Neural cell (in vitro differentiated cells): ENCODE measurements around the gene CDKN3. TPM values are rescaled to one million over a fixed set of nuclear protein-coding genes. Genes with fewer than 3 reads are reported as not detected.

ENCODE experiments used
- H2AFZ ChIP-seq: fragments of 200-600, 300-800 bp; sonication (generic), shearing (Covaris generic); 2 replicates; pipeline ENCODE4 v1.6.0; 2014; ENCODE audit warnings: low read depth, mild to moderate bottlenecking, antibody characterized with exemption, low read length, moderate library complexity
- H3F3A ChIP-seq: fragments of 200-600 bp; shearing (Covaris generic); 2 replicates; pipeline ENCODE4 v1.6.1; 2016; ENCODE audit warnings: mild to moderate bottlenecking, moderate library complexity, mixed read lengths, antibody characterized with exemption, low read length; ENCODE audit not compliant: insufficient read depth, poor library complexity, severe bottlenecking
- H3K27ac ChIP-seq: fragments of 200-600, 300-800 bp; sonication (generic), shearing (Covaris generic); 2 replicates; pipeline ENCODE4 v1.5.1; 2014; ENCODE audit warnings: mild to moderate bottlenecking, low read length, moderate library complexity
- H3K27me3 ChIP-seq: fragments of 300-800, 200-600 bp; sonication (generic), shearing (Covaris generic); 2 replicates; pipeline ENCODE4 v1.6.0; 2014; ENCODE audit warnings: mild to moderate bottlenecking, low read depth, low read length, moderate library complexity; ENCODE audit not compliant: insufficient read depth
- H3K36me3 ChIP-seq: fragments of 300-800, 200-600 bp; sonication (generic), shearing (Covaris generic); 2 replicates; pipeline ENCODE4 v1.5.1; 2014; ENCODE audit warnings: mild to moderate bottlenecking, antibody characterized with exemption, low read length, moderate library complexity; ENCODE audit not compliant: insufficient read depth
- H3K4me2 ChIP-seq: fragments of 300-800, 200-600 bp; sonication (generic), shearing (Covaris generic); 2 replicates; pipeline ENCODE4 v1.6.0; 2014; ENCODE audit warnings: mild to moderate bottlenecking, low read length
- H3K4me3 ChIP-seq: fragments of 300-800, 200-600 bp; sonication (generic), shearing (Covaris generic); 2 replicates; pipeline ENCODE4 v1.5.1; 2014; ENCODE audit warnings: mild to moderate bottlenecking, low read length, moderate library complexity
- H3K79me2 ChIP-seq: fragments of 200-600 bp; shearing (Covaris generic); replicated peaks from 2 replicates; pipeline ENCODE4 v1.6.0; 2014; ENCODE audit warnings: mild to moderate bottlenecking, low read length, moderate library complexity; ENCODE audit not compliant: insufficient read depth
- H3K9ac ChIP-seq: fragments of 300-800, 200-600 bp; sonication (generic), shearing (Covaris generic); 2 replicates; pipeline ENCODE4 v1.6.1; 2016; ENCODE audit warnings: mild to moderate bottlenecking, low read length, mixed read lengths
- H3K9me2 ChIP-seq: fragments of 200-600 bp; shearing (Covaris generic); 2 replicates; pipeline ENCODE4 v1.6.1; 2016; ENCODE audit warnings: mild to moderate bottlenecking, low read length, mixed read lengths; ENCODE audit not compliant: insufficient read depth
- H3K9me3 ChIP-seq: fragments of 200-600, 300-800 bp; sonication (generic), shearing (Covaris generic); 2 replicates; pipeline ENCODE4 v1.6.1; 2016; ENCODE audit warnings: mild to moderate bottlenecking, mixed run types, low read length, moderate library complexity, mixed read lengths
- H4K20me1 ChIP-seq: fragments of 200-600 bp; shearing (Covaris generic); 2 replicates; pipeline ENCODE4 v1.6.1; 2016; ENCODE audit warnings: mild to moderate bottlenecking, mixed run types; ENCODE audit not compliant: insufficient read depth
- CTCF ChIP-seq: fragments of 450-650 bp; IDR thresholded peaks from 2 replicates; pipeline ENCODE4 v1.5.1; 2014; ENCODE audit warnings: antibody characterized with exemption, mild to moderate bottlenecking, moderate library complexity; ENCODE audit not compliant: poor library complexity, severe bottlenecking
- EP300 ChIP-seq: fragments of 450-650 bp; conservative IDR thresholded peaks from 2 replicates; pipeline ENCODE4 v1.6.1; 2014; ENCODE audit warnings: antibody characterized with exemption, mild to moderate bottlenecking, moderate library complexity; ENCODE audit not compliant: poor library complexity, severe bottlenecking
- EZH2 ChIP-seq: fragments of 200-600, 300-800 bp; shearing (Covaris generic), sonication (generic); IDR thresholded peaks from 2 replicates; pipeline ENCODE4 v1.6.1; 2014; ENCODE audit warnings: antibody characterized with exemption, low read length, borderline replicate concordance, mild to moderate bottlenecking; ENCODE audit not compliant: insufficient read depth, poor library complexity, severe bottlenecking
- MXI1 ChIP-seq: fragments of 450-650 bp; conservative IDR thresholded peaks from 2 replicates; pipeline ENCODE4 v1.6.1; 2014; ENCODE audit warnings: antibody characterized with exemption, mild to moderate bottlenecking; ENCODE audit not compliant: poor library complexity, severe bottlenecking
- POLR2AphosphoS5 ChIP-seq: IDR thresholded peaks from 2 replicates; pipeline ENCODE4 v1.6.1; 2012
- RAD21 ChIP-seq: fragments of 450-650 bp; conservative IDR thresholded peaks from 2 replicates; pipeline ENCODE4 v1.6.1; 2014; ENCODE audit warnings: antibody characterized with exemption, mild to moderate bottlenecking, moderate library complexity
- REST ChIP-seq: IDR thresholded peaks from 2 replicates; pipeline ENCODE4 v1.6.1; 2012; ENCODE audit warnings: borderline replicate concordance
- SMC3 ChIP-seq: fragments of 450-650 bp; conservative IDR thresholded peaks from 2 replicates; pipeline ENCODE4 v1.6.1; 2014; ENCODE audit warnings: antibody characterized with exemption, mild to moderate bottlenecking, moderate library complexity; ENCODE audit not compliant: poor library complexity
- TAF1 ChIP-seq: IDR thresholded peaks from 2 replicates; pipeline ENCODE4 v1.6.1; 2012; ENCODE audit warnings: low read depth
- polyA plus RNA-seq: library from polyadenylated mRNA; depleted of rRNA; stranded (reverse); fragments of >200 nt; gene quantifications from 2 replicates; pipeline ENCODE4 v1.2.3, GENCODE V29; 2014

The CDKN3 gene
- polyA plus RNA-seq, 1 donor from 2014 or later, result 5.9 TPM

GRCh38 chr14:54350203-54350602 lies 46.6 kb upstream of the CDKN3 start:
- Histone ChIP-seq H3K4me3 (no peak overlapping the region), H3K9me2 (no peaks in the 10 kb centered on the region), H3K36me3 (no peaks in the 10 kb centered on the region), H3K79me2 (no peaks in the 10 kb centered on the region), H3K9me3 (no peaks in the 10 kb centered on the region), H3K9ac (no peak overlapping the region), H3K4me2 (no peak overlapping the region), H3K27me3 (no peaks in the 10 kb centered on the region), H2AFZ (no peak overlapping the region), H4K20me1 (no peaks in the 10 kb centered on the region), H3K27ac (no peak overlapping the region), H3F3A (no peaks in the 10 kb centered on the region)
- TF ChIP-seq REST (no peak), SMC3 (no peak), EP300 (no peak), POLR2AphosphoS5 (no peak)

- TF ChIP-seq MXI1 (no peak), CTCF (no peak), REST (no peak), TAF1 (no peak), RAD21 (no peak), EZH2 (no peak), EP300 (no peak), SMC3 (no peak), POLR2AphosphoS5 (no peak)
- no peaks in the 10 kb centered on the region for H3K9me3 ChIP-seq
Measured at GRCh38 chr14:54353266-54353665, 43.5 kb upstream of the CDKN3 start.

More at GRCh38 chr14:54353266-54353665, 43.5 kb upstream of the CDKN3 start:
- Histone ChIP-seq H3K4me3 (no peak overlapping the region), H3K9me2 (no peaks in the 10 kb centered on the region), H3K79me2 (no peaks in the 10 kb centered on the region), H3K36me3 (no peaks in the 10 kb centered on the region), H2AFZ (no peak overlapping the region), H4K20me1 (no peaks in the 10 kb centered on the region), H3K27ac (no peak overlapping the region), H3K27me3 (no peaks in the 10 kb centered on the region), H3K4me2 (no peak overlapping the region), H3K9ac (no peak overlapping the region), H3F3A (no peaks in the 10 kb centered on the region)
